ENCODE measurements around the gene ARHGEF12. TPM values are rescaled to one million over a fixed set of nuclear protein-coding genes. Genes with fewer than 3 reads are reported as not detected.

The ARHGEF12 gene
- polyA plus RNA-seq, 1 donor (not counting 4 experiments of a cell fraction or from before 2014, with no cell fraction given) = 28.8 TPM

DNA sequence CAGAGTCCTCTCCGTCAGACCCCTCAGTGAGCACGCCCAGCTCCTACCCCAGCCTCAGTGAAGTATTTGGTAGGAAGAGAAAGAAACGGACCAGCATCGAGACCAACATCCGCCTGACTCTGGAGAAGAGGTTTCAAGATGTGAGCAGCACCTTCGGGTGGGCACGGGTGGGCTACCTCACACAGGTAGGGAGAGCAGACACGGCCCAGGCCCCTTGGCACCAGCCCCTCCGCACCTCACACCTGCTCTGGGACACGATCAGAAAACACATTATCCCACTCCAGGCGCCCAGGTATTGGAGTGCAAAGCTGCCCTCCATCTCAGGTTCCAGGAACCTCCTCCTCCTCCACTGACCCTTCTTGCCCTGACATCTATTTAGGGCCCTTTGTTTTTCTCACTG is 28.7 kb upstream of the ARHGEF12 start:
- H2AFZ ChIP-seq (ENCODE audit: control insufficient read depth, low read length) = no peak overlapping the region
- FAIRE-seq = no peak

DNA sequence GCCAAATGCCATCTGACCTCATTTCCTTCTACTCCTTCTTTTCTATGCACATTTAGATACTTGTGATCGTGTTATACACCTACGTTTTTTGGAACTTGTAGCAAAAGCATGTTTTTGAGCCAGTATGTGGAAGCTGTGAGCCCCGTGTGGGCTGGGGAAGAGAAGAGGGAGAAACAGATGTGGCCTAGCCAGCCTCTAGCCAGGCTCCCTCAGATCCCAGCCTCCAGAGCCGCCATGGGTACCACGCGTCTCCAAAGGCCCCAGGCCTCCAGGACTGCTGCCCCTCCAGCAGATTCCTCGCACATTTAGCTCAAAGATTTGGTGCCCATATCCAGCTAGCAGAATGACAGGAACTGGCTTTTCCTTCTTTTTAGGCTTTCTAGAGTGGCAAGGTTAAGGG is 28.1 kb upstream of the ARHGEF12 start:
- H3K9ac ChIP-seq (ENCODE audit: control insufficient read depth, extremely low read depth, insufficient read depth, low read length) = no peak overlapping the region
- DNase-seq (ENCODE audit: low read depth, low spot score) (no peak), FAIRE-seq (no peak)
- H2AFZ ChIP-seq (ENCODE audit: control insufficient read depth, low read length) = no peak overlapping the region
- no peaks in the 10 kb centered on the region for H3K9me1 ChIP-seq (ENCODE audit: control insufficient read depth, extremely low read depth, insufficient read depth, low read length)
- no peaks in the 10 kb centered on the region for H4K20me1 ChIP-seq (ENCODE audit: control insufficient read depth, extremely low read depth, insufficient read depth, low read length)
- dilution Hi-C loops (cut with MboI; ENCODE audit: extremely low pct_ligation_motif_present, low sequenced_read_pairs) = no loop called here
- H3K79me2 ChIP-seq (ENCODE audit: control insufficient read depth, insufficient read depth, low read length) = no peaks in the 10 kb centered on the region
- H3K36me3 ChIP-seq (ENCODE audit: control insufficient read depth in 2 of 2, extremely low read depth in 1 of 2, insufficient read depth in 2 of 2, low read length in 2 of 2) = no peaks in the 10 kb centered on the region
- H3K27me3 ChIP-seq (ENCODE audit: control insufficient read depth, extremely low read depth, insufficient read depth, low read length) = no peaks in the 10 kb centered on the region
- H3K9me3 ChIP-seq (ENCODE audit: control insufficient read depth, low read depth, low read length) = no peaks in the 10 kb centered on the region
- no peak overlapping the region for H3K4me2 ChIP-seq (ENCODE audit: control insufficient read depth, extremely low read depth, insufficient read depth, low read depth, low read length)
- no peak for TF ChIP-seq EZH2 (IDR thresholded peaks at IDR 0.05; ENCODE audit: low read length)
- TF ChIP-seq, protein P1, sequence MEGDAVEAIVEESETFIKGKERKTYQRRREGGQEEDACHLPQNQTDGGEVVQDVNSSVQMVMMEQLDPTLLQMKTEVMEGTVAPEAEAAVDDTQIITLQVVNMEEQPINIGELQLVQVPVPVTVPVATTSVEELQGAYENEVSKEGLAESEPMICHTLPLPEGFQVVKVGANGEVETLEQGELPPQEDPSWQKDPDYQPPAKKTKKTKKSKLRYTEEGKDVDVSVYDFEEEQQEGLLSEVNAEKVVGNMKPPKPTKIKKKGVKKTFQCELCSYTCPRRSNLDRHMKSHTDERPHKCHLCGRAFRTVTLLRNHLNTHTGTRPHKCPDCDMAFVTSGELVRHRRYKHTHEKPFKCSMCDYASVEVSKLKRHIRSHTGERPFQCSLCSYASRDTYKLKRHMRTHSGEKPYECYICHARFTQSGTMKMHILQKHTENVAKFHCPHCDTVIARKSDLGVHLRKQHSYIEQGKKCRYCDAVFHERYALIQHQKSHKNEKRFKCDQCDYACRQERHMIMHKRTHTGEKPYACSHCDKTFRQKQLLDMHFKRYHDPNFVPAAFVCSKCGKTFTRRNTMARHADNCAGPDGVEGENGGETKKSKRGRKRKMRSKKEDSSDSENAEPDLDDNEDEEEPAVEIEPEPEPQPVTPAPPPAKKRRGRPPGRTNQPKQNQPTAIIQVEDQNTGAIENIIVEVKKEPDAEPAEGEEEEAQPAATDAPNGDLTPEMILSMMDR (optimal IDR thresholded peaks at IDR 0.05 in 1 of 3, IDR thresholded peaks at IDR 0.05 in 1 of 3, conservative IDR thresholded peaks at IDR 0.05 in 1 of 3; ENCODE audit: extremely low read depth in 1 of 3, insufficient read depth in 2 of 3, low read length in 3 of 3) = no peak
- no peak overlapping the region for H3K4me3 ChIP-seq (ENCODE audit: control insufficient read depth in 2 of 3, extremely low read depth in 1 of 3, insufficient read depth in 2 of 3, low read depth in 1 of 3, low read length in 3 of 3)
- peaks cover 38% of the 10 kb centered on the region for H3K4me1 ChIP-seq (ENCODE audit: control insufficient read depth, extremely low read depth, insufficient read depth, low read length)
- H3K27ac ChIP-seq (ENCODE audit: control insufficient read depth, insufficient read depth, low read length) = no peak overlapping the region

More for the DNA sequence above, 28.7 kb upstream of the ARHGEF12 start:
- Histone ChIP-seq H4K20me1 (ENCODE audit: control insufficient read depth, extremely low read depth, insufficient read depth, low read length) (no peaks in the 10 kb centered on the region), H3K4me3 (ENCODE audit: control insufficient read depth in 2 of 3, extremely low read depth in 1 of 3, insufficient read depth in 2 of 3, low read depth in 1 of 3, low read length in 3 of 3) (no peak overlapping the region), H3K9me3 (ENCODE audit: control insufficient read depth, low read depth, low read length) (no peaks in the 10 kb centered on the region), H3K4me1 (ENCODE audit: control insufficient read depth, extremely low read depth, insufficient read depth, low read length) (peaks cover 39% of the 10 kb centered on the region), H3K36me3 (ENCODE audit: control insufficient read depth in 2 of 2, extremely low read depth in 1 of 2, insufficient read depth in 2 of 2, low read length in 2 of 2) (no peaks in the 10 kb centered on the region), H3K27ac (ENCODE audit: control insufficient read depth, insufficient read depth, low read length) (no peak overlapping the region), H3K9me1 (ENCODE audit: control insufficient read depth, extremely low read depth, insufficient read depth, low read length) (no peaks in the 10 kb centered on the region), H3K4me2 (ENCODE audit: control insufficient read depth, extremely low read depth, insufficient read depth, low read depth, low read length) (no peak overlapping the region), H3K9ac (ENCODE audit: control insufficient read depth, extremely low read depth, insufficient read depth, low read length) (no peak overlapping the region), H3K27me3 (ENCODE audit: control insufficient read depth, extremely low read depth, insufficient read depth, low read length) (no peaks in the 10 kb centered on the region), H3K79me2 (ENCODE audit: control insufficient read depth, insufficient read depth, low read length) (no peaks in the 10 kb centered on the region)
- no peak for DNase-seq (ENCODE audit: low read depth, low spot score)
- no peak for TF ChIP-seq EZH2 (IDR thresholded peaks at IDR 0.05; ENCODE audit: low read length)
- TF ChIP-seq, protein P1 (optimal IDR thresholded peaks at IDR 0.05 in 1 of 3, IDR thresholded peaks at IDR 0.05 in 1 of 3, conservative IDR thresholded peaks at IDR 0.05 in 1 of 3; ENCODE audit: extremely low read depth in 1 of 3, insufficient read depth in 2 of 3, low read length in 3 of 3) = no peak
- dilution Hi-C loops (cut with MboI; ENCODE audit: extremely low pct_ligation_motif_present, low sequenced_read_pairs) = no loop called here
